ENCODE results near the gene ITIH6.

The ITIH6 gene

DNA sequence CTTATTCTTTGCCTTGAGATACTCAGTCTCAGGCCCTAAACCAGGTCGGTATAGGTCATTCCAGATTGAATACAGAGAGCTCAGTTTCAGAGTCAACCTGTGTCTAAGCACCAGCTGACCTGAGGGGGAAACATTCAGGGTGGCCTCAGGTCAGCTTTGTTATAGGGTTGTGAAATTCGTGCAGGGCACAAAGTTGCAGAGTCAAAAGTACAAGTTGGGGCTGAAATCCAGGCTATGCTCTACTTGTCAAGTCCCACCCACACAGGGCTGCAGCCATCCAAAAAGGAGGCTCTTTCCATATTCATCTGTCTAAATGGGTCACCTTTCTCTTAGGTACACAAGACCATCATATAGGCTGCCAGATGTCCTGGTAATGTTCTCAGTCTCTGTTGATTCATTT, 89.7 kb downstream of the ITIH6 start:
- DNase-seq = no peak
